Type B pancreatic cell (in vitro differentiated cells): Measurements from ENCODE around the gene TRIM72. TPM values are rescaled to one million over a fixed set of nuclear protein-coding genes. Genes with fewer than 3 reads are reported as not detected.
"Not testable (repeated sequence)": the region's sequence is repeated elsewhere in the genome, so short reads cannot be mapped to it uniquely, and the experiment has no call there.

ENCODE experiments used
- DNase-seq: peaks from one replicate; pipeline ENCODE4 v3.0.0; 2021; ENCODE audit warnings: mixed read lengths; ENCODE audit not compliant: unreplicated experiment; ENCODE audit errors: extremely low spot score
- H3K27ac Mint-ChIP-seq: 2 replicates; pipeline ENCODE4 v1.8.0; 2021; ENCODE audit warnings: mild to moderate bottlenecking, mixed read lengths
- H3K27me3 Mint-ChIP-seq: 2 replicates; pipeline ENCODE4 v1.8.0; 2021; ENCODE audit warnings: mixed read lengths
- H3K36me3 Mint-ChIP-seq: 2 replicates; pipeline ENCODE4 v1.8.0; 2021; ENCODE audit warnings: mixed read lengths
- H3K4me1 Mint-ChIP-seq: one replicate; pipeline ENCODE4 v1.8.0; 2021; ENCODE audit warnings: mixed read lengths; ENCODE audit not compliant: unreplicated experiment
- H3K4me3 Mint-ChIP-seq: 2 replicates; pipeline ENCODE4 v1.8.0; 2021; ENCODE audit warnings: mild to moderate bottlenecking, mixed read lengths
- H3K9me3 Mint-ChIP-seq: 2 replicates; pipeline ENCODE4 v1.8.0; 2021; ENCODE audit warnings: mixed read lengths
- CTCF ChIP-seq: fragments of 200-600 bp; sonication (generic); conservative IDR thresholded peaks from 2 replicates; pipeline ENCODE4 v1.5.0; 2021; ENCODE audit warnings: antibody characterized with exemption, mild to moderate bottlenecking
- total RNA-seq: library from RNA; stranded (reverse); gene quantifications from 2 replicates; pipeline ENCODE4 v1.2.1, GENCODE V29; 2021; ENCODE audit warnings: low replicate concordance

TRIM72 gene
- total RNA-seq, 1 donor from 2014 or later = not detected

- no peak for TF ChIP-seq CTCF
- peaks cover 30% of the 10 kb centered on the region for H3K36me3 Mint-ChIP-seq
- DNase-seq = no peak
- no peaks in the 10 kb centered on the region for H3K9me3 Mint-ChIP-seq
- H3K4me3 Mint-ChIP-seq = no peak overlapping the region
- H3K4me1 Mint-ChIP-seq = no peaks in the 10 kb centered on the region
- H3K27me3 Mint-ChIP-seq = peaks cover 29% of the 10 kb centered on the region
- H3K27ac Mint-ChIP-seq = peak overlapping the region; percentile 26
Measured at GRCh38 chr16:31198207-31198882, 15.6 kb upstream of the TRIM72 start.

- Mint-ChIP-seq H3K36me3 (peaks cover 27% of the 10 kb centered on the region), H3K4me1 (no peaks in the 10 kb centered on the region), H3K27ac (peak overlapping the region; percentile 0), H3K27me3 (peaks cover 37% of the 10 kb centered on the region), H3K4me3 (peak overlapping the region; percentile 18), H3K9me3 (no peaks in the 10 kb centered on the region)
- no peak for DNase-seq
- no peak for TF ChIP-seq CTCF
Measured at GRCh38 chr16:31199430-31200041, 14.4 kb upstream of the TRIM72 start.

GRCh38 chr16:31200111-31200510 is 13.8 kb upstream of the TRIM72 start:
- Mint-ChIP-seq H3K36me3 (peaks cover 23% of the 10 kb centered on the region), H3K27me3 (peaks cover 42% of the 10 kb centered on the region), H3K27ac (peak overlapping the region; percentile 0)
- not testable (repeated sequence) for H3K9me3 Mint-ChIP-seq, DNase-seq, H3K4me3 Mint-ChIP-seq, H3K4me1 Mint-ChIP-seq

- no peak for DNase-seq
- Mint-ChIP-seq H3K27me3 (peaks cover 48% of the 10 kb centered on the region), H3K9me3 (no peaks in the 10 kb centered on the region), H3K36me3 (peaks cover 21% of the 10 kb centered on the region), H3K27ac (peak overlapping the region; percentile 81), H3K4me3 (peak overlapping the region; percentile 79), H3K4me1 (no peaks in the 10 kb centered on the region)
- no peak for TF ChIP-seq CTCF
Measured at GRCh38 chr16:31200821-31201568, 12.9 kb upstream of the TRIM72 start.

GRCh38 chr16:31201582-31202413 is 12.1 kb upstream of the TRIM72 start:
- Mint-ChIP-seq H3K27me3 (peaks cover 54% of the 10 kb centered on the region), H3K27ac (peak overlapping the region; percentile 81), H3K4me1 (no peaks in the 10 kb centered on the region), H3K4me3 (peak overlapping the region; percentile 79), H3K36me3 (peaks cover 17% of the 10 kb centered on the region), H3K9me3 (no peaks in the 10 kb centered on the region)
- no peak for TF ChIP-seq CTCF
- no peak for DNase-seq
